ENCODE measurements around the gene CUL7. TPM values are rescaled to one million over a fixed set of nuclear protein-coding genes. Genes with fewer than 3 reads are reported as not detected.

The CUL7 gene
- total and polyA plus RNA-seq, 9 of the 15 experiments (the other 6 are each of a cell fraction or from before 2014, with no cell fraction given), result 0.44 to 20.1 (median 8.6) TPM

GRCh38 chr6:43059168-43060033 lies 5.8 kb upstream of the CUL7 start, which contains the start of the genes KLC4 and MRPL2 (continued):
- TF ChIP-seq NELFE (IDR thresholded peaks at IDR 0.05; ENCODE audit: insufficient read depth, insufficient read length), result no peak
- no peak for TF ChIP-seq PTBP1 (IDR thresholded peaks at IDR 0.05; ENCODE audit: low read depth, low read length)
- no peak for TF ChIP-seq STAT5B (CRISPR knock-in tag; IDR thresholded peaks at IDR 0.05)
- no peak for TF ChIP-seq SIRT6 (IDR thresholded peaks at IDR 0.05; ENCODE audit: low read depth, low read length)
- no peak for TF ChIP-seq ZNF197 (CRISPR knock-in tag; IDR thresholded peaks at IDR 0.05; ENCODE audit: low read depth)
- peak; percentile 100 for TF ChIP-seq CREM (IDR thresholded peaks at IDR 0.05; ENCODE audit: low read depth)
- no peak for TF ChIP-seq BRD4 (IDR thresholded peaks at IDR 0.05)
- no peak for TF ChIP-seq EWSR1 (IDR thresholded peaks at IDR 0.05; ENCODE audit: borderline replicate concordance, low read depth, partially characterized antibody)
- TF ChIP-seq ZNF766 (CRISPR knock-in tag; conservative IDR thresholded peaks at IDR 0.05), result no peak
- TF ChIP-seq SREBF1 (IDR thresholded peaks at IDR 0.05; ENCODE audit: borderline replicate concordance, low read depth, low read length), result peak; percentile 40; the same call in 1 of the 2 replicates
- TF ChIP-seq RFX5 (IDR thresholded peaks at IDR 0.05; ENCODE audit: low read depth, low read length), result peak; percentile 59; the same call in 1 of the 2 replicates
- TF ChIP-seq NCOA6 (IDR thresholded peaks at IDR 0.05), result no peak
- no peak; the same call in 1 of the 2 replicates for TF ChIP-seq ZHX1 (conservative IDR thresholded peaks at IDR 0.05; ENCODE audit: low read length)
- TF ChIP-seq SOX6 (IDR thresholded peaks at IDR 0.05), result peak; percentile 51; the same call in 1 of the 2 replicates
- peak; percentile 96 for TF ChIP-seq SUPT5H (IDR thresholded peaks at IDR 0.05)
- TF ChIP-seq ZNF41 (CRISPR knock-in tag; conservative IDR thresholded peaks at IDR 0.05), result no peak
- no peak for TF ChIP-seq ZNF140 (CRISPR knock-in tag; IDR thresholded peaks at IDR 0.05)
- no peak for TF ChIP-seq ASH1L (IDR thresholded peaks at IDR 0.05; ENCODE audit: borderline replicate concordance, low read depth, partially characterized antibody)
- no peak for TF ChIP-seq THRAP3 (IDR thresholded peaks at IDR 0.05; ENCODE audit: borderline replicate concordance)
- no peak for TF ChIP-seq ZFP36 (IDR thresholded peaks at IDR 0.05; ENCODE audit: low read depth, low read length, partially characterized antibody)
- TF ChIP-seq FOXM1 (IDR thresholded peaks at IDR 0.05; ENCODE audit: low read depth), result peak; percentile 56
- no peak for TF ChIP-seq FOXM1 (CRISPR knock-in tag; IDR thresholded peaks at IDR 0.05; ENCODE audit: low read depth)
- no peak for TF ChIP-seq DMBX1 (CRISPR knock-in tag; IDR thresholded peaks at IDR 0.05; ENCODE audit: borderline replicate concordance)
- no peak for TF ChIP-seq ZNF121 (CRISPR knock-in tag; conservative IDR thresholded peaks at IDR 0.05)
- TF ChIP-seq PURB (CRISPR knock-in tag; IDR thresholded peaks at IDR 0.05; ENCODE audit: low read depth), result no peak
